SK-N-SH (cell line): ENCODE data around the gene ZNF888. TPM values are rescaled to one million over a fixed set of nuclear protein-coding genes. Genes with fewer than 3 reads are reported as not detected.

Experiments
- CTCF ChIA-PET: fragments of 300-600, 350-600 bp; formaldehyde crosslinking; extraction: SDS; loops from one replicate; lab custom pipeline; 2021; lab: Yijun Ruan, JAX
- POLR2A ChIA-PET: fragments of 350-600 bp; sonication (Branson Sonifier 250); formaldehyde crosslinking; extraction: SDS; loops from one replicate; lab custom pipeline; 2020; ENCODE audit warnings: antibody characterized with exemption, inconsistent platforms; lab: Yijun Ruan, JAX
- DNase-seq: peaks from one replicate; pipeline ENCODE4 v3.0.0; 2012
- H2AFZ ChIP-seq: fragments of 200-600 bp; sonication (generic); 2 replicates; pipeline ENCODE4 v1.8.1; 2016; ENCODE audit warnings: antibody characterized with exemption, mild to moderate bottlenecking, low read depth
- H3F3A ChIP-seq: fragments of 200-600 bp; sonication (generic); replicated peaks from 2 replicates; pipeline ENCODE3; 2016; ENCODE audit warnings: antibody characterized with exemption, mild to moderate bottlenecking; ENCODE audit not compliant: insufficient read depth
- H3K27ac ChIP-seq, 2 experiments: fragments of 200-500 bp in 1 of 2; fragments of 200-600 bp in 1 of 2; sonication (Bioruptor generic) in 1 of 2; sonication (generic), shearing (Covaris generic) in 1 of 2; 2 replicates each; pipeline versions ENCODE4 v1.5.1 to v1.6.1; 2014 to 2016; ENCODE audit warnings: low read depth in 2 of 2, inconsistent platforms in 1 of 2, low read length in 1 of 2, mild to moderate bottlenecking in 1 of 2, mixed read lengths in 1 of 2
- H3K27me3 ChIP-seq: fragments of 200-600 bp; sonication (generic), shearing (Covaris generic); 2 replicates; pipeline ENCODE4 v1.6.1; 2016; ENCODE audit warnings: mixed run types; ENCODE audit not compliant: insufficient read depth
- H3K36me3 ChIP-seq, 2 experiments: fragments of 200-500 bp in 1 of 2; fragments of 200-600 bp in 1 of 2; sonication (Bioruptor generic) in 1 of 2; sonication (generic) in 1 of 2; replicated peaks in 1 of 2; 2 replicates each; pipeline versions ENCODE3 to v1.5.1; 2014 to 2016; ENCODE audit warnings: low read length in 1 of 2, mild to moderate bottlenecking in 1 of 2; ENCODE audit not compliant: insufficient read depth in 2 of 2, control insufficient read depth in 1 of 2
- H3K4me1 ChIP-seq, 2 experiments: fragments of 200-500 bp in 1 of 2; fragments of 200-600 bp in 1 of 2; sonication (Bioruptor generic) in 1 of 2; sonication (generic), shearing (Covaris generic) in 1 of 2; 2 replicates each; pipeline versions ENCODE4 v1.5.1 to v1.6.1; 2014 to 2016; ENCODE audit warnings: low read depth in 1 of 2, low read length in 1 of 2, mixed run types in 1 of 2; ENCODE audit not compliant: insufficient read depth in 2 of 2, control insufficient read depth in 1 of 2
- H3K4me2 ChIP-seq: fragments of 200-600 bp; sonication (generic), shearing (Covaris generic); 2 replicates; pipeline ENCODE4 v1.6.1; 2017; ENCODE audit warnings: mixed run types
- H3K4me3 ChIP-seq, 2 experiments: fragments of 200-500 bp in 1 of 2; fragments of 200-600 bp in 1 of 2; sonication (Bioruptor generic) in 1 of 2; sonication (generic), shearing (Covaris generic) in 1 of 2; 2 replicates each; pipeline versions ENCODE4 v1.5.1 to v1.8.1; 2014 to 2016; ENCODE audit warnings: low read depth in 2 of 2, inconsistent platforms in 1 of 2, low read length in 1 of 2, mild to moderate bottlenecking in 1 of 2, mixed read lengths in 1 of 2, moderate library complexity in 1 of 2
- H3K79me2 ChIP-seq: fragments of 200-600 bp; sonication (generic); 2 replicates; pipeline ENCODE4 v1.8.1; 2017; ENCODE audit warnings: mild to moderate bottlenecking; ENCODE audit not compliant: insufficient read depth
- H3K9ac ChIP-seq: fragments of 200-600 bp; sonication (generic); 2 replicates; pipeline ENCODE4 v1.6.1; 2017; ENCODE audit warnings: mixed run types
- H3K9me2 ChIP-seq: fragments of 200-600 bp; sonication (generic); 2 replicates; pipeline ENCODE4 v1.6.1; 2017; ENCODE audit warnings: mixed run types
- H3K9me3 ChIP-seq: fragments of 200-600 bp; sonication (generic); 2 replicates; pipeline ENCODE4 v1.6.1; 2017; ENCODE audit warnings: mixed run types, mild to moderate bottlenecking, moderate library complexity
- H4K20me1 ChIP-seq: fragments of 200-600 bp; sonication (generic); 2 replicates; pipeline ENCODE4 v1.6.1; 2017; ENCODE audit warnings: mild to moderate bottlenecking, mixed run types; ENCODE audit not compliant: insufficient read depth
- CHD2 ChIP-seq: fragments of 150-350 bp; IDR thresholded peaks from 2 replicates; pipeline ENCODE4 v1.6.1; 2018; ENCODE audit warnings: low read length; ENCODE audit not compliant: partially characterized antibody
- ELF1 ChIP-seq: IDR thresholded peaks from 2 replicates; pipeline ENCODE4 v1.4.0; 2012
- EP300 ChIP-seq, 2 experiments: IDR thresholded peaks; 2 replicates each; pipeline versions ENCODE4 v1.4.0 to v1.6.1; 2012; ENCODE audit warnings: borderline replicate concordance in 1 of 2, low read depth in 1 of 2, low read length in 1 of 2
- EZH2phosphoT487 ChIP-seq: fragments of 200-600 bp; sonication (generic); IDR thresholded peaks from 2 replicates; pipeline ENCODE4 v1.6.1; 2017; ENCODE audit warnings: low read depth, mixed run types, mild to moderate bottlenecking, antibody characterized with exemption, moderate library complexity, borderline replicate concordance
- FOSL2 ChIP-seq: IDR thresholded peaks from 2 replicates; pipeline ENCODE4 v1.4.0; 2012; ENCODE audit warnings: low read depth, mild to moderate bottlenecking, moderate library complexity, borderline replicate concordance
- FOXJ3 ChIP-seq: sonication (generic); formaldehyde crosslinking; IDR thresholded peaks from 2 replicates; pipeline ENCODE4 v1.5.1; 2020; ENCODE audit warnings: mild to moderate bottlenecking, missing genetic modification reagents
- FOXM1 ChIP-seq: IDR thresholded peaks from 2 replicates; pipeline ENCODE4 v1.4.0; 2012; ENCODE audit warnings: low read depth, mild to moderate bottlenecking
- GABPA ChIP-seq: IDR thresholded peaks from 2 replicates; pipeline ENCODE4 v1.4.0; 2012; ENCODE audit warnings: low read depth, mild to moderate bottlenecking
- GATA2 ChIP-seq: sonication (generic); formaldehyde crosslinking; IDR thresholded peaks from 2 replicates; pipeline ENCODE4 v1.5.0; 2020; ENCODE audit warnings: mild to moderate bottlenecking, missing genetic modification reagents
- IRF3 ChIP-seq: fragments of 150-350 bp; IDR thresholded peaks from 2 replicates; pipeline ENCODE4 v1.6.1; 2016; ENCODE audit warnings: mild to moderate bottlenecking, low read depth, low read length
- JUND ChIP-seq: IDR thresholded peaks from 2 replicates; pipeline ENCODE4 v1.4.0; 2012
- MAX ChIP-seq: IDR thresholded peaks from 2 replicates; pipeline ENCODE4 v1.4.0; 2012; ENCODE audit warnings: low read depth
- MEF2A ChIP-seq: IDR thresholded peaks from 2 replicates; pipeline ENCODE4 v1.4.0; 2012; ENCODE audit warnings: low read depth, borderline replicate concordance
- MXI1 ChIP-seq: IDR thresholded peaks from 2 replicates; pipeline ENCODE4 v1.6.1; 2012; ENCODE audit warnings: mild to moderate bottlenecking, low read depth, low read length, improper control_type of control experiment
- NRF1 ChIP-seq: IDR thresholded peaks from 2 replicates; pipeline ENCODE4 v1.6.1; 2012; ENCODE audit warnings: low read depth, mild to moderate bottlenecking, low read length
- PBX3 ChIP-seq: IDR thresholded peaks from 2 replicates; pipeline ENCODE4; 2012
- POLR2AphosphoS5 ChIP-seq: IDR thresholded peaks from 2 replicates; pipeline ENCODE4 v1.6.1; 2012; ENCODE audit warnings: low read depth, low read length
- RAD21 ChIP-seq: IDR thresholded peaks from 2 replicates; pipeline ENCODE4 v1.6.1; 2012; ENCODE audit warnings: mild to moderate bottlenecking, low read length
- RCOR1 ChIP-seq: fragments of 150-350 bp; IDR thresholded peaks from 2 replicates; pipeline ENCODE4 v1.6.1; 2017; ENCODE audit warnings: antibody characterized with exemption, low read length
- SIN3A ChIP-seq: IDR thresholded peaks from 2 replicates; pipeline ENCODE4 v1.6.1; 2012; ENCODE audit warnings: low read depth, mild to moderate bottlenecking, low read length, moderate library complexity, borderline replicate concordance
- TAF1 ChIP-seq: IDR thresholded peaks from 2 replicates; pipeline ENCODE4 v1.6.1; 2012; ENCODE audit warnings: low read depth, mild to moderate bottlenecking, low read length, moderate library complexity, borderline replicate concordance
- TCF12 ChIP-seq: IDR thresholded peaks from 2 replicates; pipeline ENCODE4 v1.4.0; 2012
- TEAD4 ChIP-seq: IDR thresholded peaks from 2 replicates; pipeline ENCODE4 v1.4.0; 2012; ENCODE audit warnings: mild to moderate bottlenecking, borderline replicate concordance; ENCODE audit not compliant: insufficient read depth
- YY1 ChIP-seq: IDR thresholded peaks from 2 replicates; pipeline ENCODE4 v1.4.0; 2012; ENCODE audit warnings: low read depth, mild to moderate bottlenecking
- ZBTB33 ChIP-seq: IDR thresholded peaks from 2 replicates; pipeline ENCODE4 v1.4.0; 2012; ENCODE audit warnings: low read depth, borderline replicate concordance
- WGBS: methylation state at CpG from one replicate; pipeline ENCODE4 v1.1.6; 2017; ENCODE audit warnings: low lambda C conversion rate; 5-methylcytosine and 5-hydroxymethylcytosine counted together
- polyA plus RNA-seq, 3 experiments: library from polyadenylated mRNA; depleted of rRNA; stranded (reverse); fragments of >200 nt; gene quantifications; 2 replicates each; pipeline ENCODE4 v1.2.3, GENCODE V29; 2012
- TF ChIP-seq, protein P1 (sequence below): fragments of 200-600 bp; sonication (generic); IDR thresholded peaks from 2 replicates; pipeline ENCODE4 v1.6.1; 2017; ENCODE audit warnings: antibody characterized with exemption, mild to moderate bottlenecking, moderate library complexity

Gene ZNF888
- polyA plus RNA-seq (2012; rRNA removed), result 0.46 and 0.83 TPM in 2 replicates
- polyA plus RNA-seq (2012; cell fraction: cytosol; rRNA removed), result 0.53 and 0.68 TPM in 2 replicates
- polyA plus RNA-seq (2012; cell fraction: nucleus; rRNA removed), result 0.77 and 1.9 TPM in 2 replicates

DNA sequence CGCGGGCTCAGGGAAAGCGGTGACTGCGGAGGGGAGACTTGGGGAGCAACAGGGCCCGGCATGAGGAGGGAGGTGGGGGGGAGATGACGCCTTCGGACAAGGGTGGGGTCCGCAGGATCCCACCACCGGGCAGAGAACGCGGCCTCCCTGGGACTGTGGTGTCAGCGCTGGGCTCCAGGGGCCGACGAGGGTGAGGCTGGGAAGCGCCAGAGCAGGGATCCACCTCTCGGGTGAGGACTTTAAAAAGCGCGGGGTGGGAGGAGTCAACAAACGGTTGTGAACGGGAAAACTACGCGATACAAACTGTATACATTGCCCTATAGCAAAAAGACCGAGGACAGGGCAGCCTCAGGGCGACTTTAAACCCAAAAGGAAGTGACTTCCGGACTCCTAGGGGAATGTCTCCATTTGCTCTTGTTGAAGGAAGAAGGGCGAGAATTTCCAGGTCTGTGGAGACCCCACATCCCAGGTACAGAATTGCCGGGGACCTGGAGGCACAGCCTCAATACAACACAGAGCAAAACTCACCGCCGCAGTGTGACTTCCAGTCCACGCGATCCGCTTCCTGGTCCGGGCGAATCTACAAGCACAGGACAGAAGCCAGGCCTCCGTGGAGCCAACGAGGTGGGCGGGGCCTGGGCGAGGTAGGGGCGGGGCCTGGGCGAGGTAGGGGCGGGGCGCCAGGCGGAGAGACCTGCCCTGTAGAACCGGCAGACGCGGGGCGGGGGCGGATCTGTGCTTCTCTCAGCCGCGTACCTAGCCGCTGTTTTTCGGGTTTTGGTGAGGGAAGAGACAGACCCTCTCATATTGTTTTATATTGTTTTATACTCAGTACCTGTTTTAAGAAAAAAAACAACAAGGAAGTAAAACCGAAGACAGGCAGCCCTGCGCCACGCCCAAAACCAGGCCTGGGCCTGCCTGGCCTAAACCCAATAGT, at the start of gene ZNF888:
ZNF888 (minus strand) TSS at position 588 of the 937 bp plus-strand sequence. CDS start 5,555 bp downstream, outside the sequence.
- no peaks in the 10 kb centered on the region; the same call in 1 of the 2 replicates for H3K79me2 ChIP-seq
- peak within 1 kb of the TSS; percentile 87 for H3K9ac ChIP-seq
- H3K27ac ChIP-seq, result peak within 1 kb of the TSS; percentile 81 to 85
- H3F3A ChIP-seq, result peaks cover 9% of the 10 kb centered on the region
- peak; percentile 91 for DNase-seq
- H3K4me3 ChIP-seq, result peak within 1 kb of the TSS; percentile 65 to 66
- WGBS, result 7% methylated on average over 46 of the region's 55 CpGs
- H4K20me1 ChIP-seq, result no peaks in the 10 kb centered on the region
- no peaks in the 10 kb centered on the region for H3K9me3 ChIP-seq
- ChIA-PET POLR2A (no interaction called here), CTCF (no interaction called here)
- no peaks in the 10 kb centered on the region; a peak in 1 of 4 replicates for H3K4me1 ChIP-seq
- peak within 1 kb of the TSS; percentile 86 for H3K4me2 ChIP-seq
- peaks cover 0 to 8% of the 10 kb centered on the region in 2 experiments for H3K36me3 ChIP-seq
- no peaks in the 10 kb centered on the region for H3K9me2 ChIP-seq
- H3K27me3 ChIP-seq, result no peaks in the 10 kb centered on the region
- peak within 1 kb of the TSS; percentile 95 for H2AFZ ChIP-seq
- TF ChIP-seq NRF1 (no peak), ELF1 (peak; percentile 70), CHD2 (peak; percentile 96), ZBTB33 (peak; percentile 93), GATA2 (CRISPR knock-in tag) (no peak), MXI1 (peak; percentile 81), EP300 (IDR thresholded peaks at IDR 0.05; ENCODE audit: borderline replicate concordance in 1 of 2, low read depth in 1 of 2, low read length in 1 of 2) (no peak), RCOR1 (no peak), MEF2A (no peak), FOSL2 (no peak), FOXJ3 (CRISPR knock-in tag) (no peak), FOXM1 (0 out of 2 replicates have a peak, but pooled peaks have one; percentile 28), GABPA (no peak), EZH2phosphoT487 (no peak), TAF1 (no peak), RAD21 (no peak), TCF12 (no peak), POLR2AphosphoS5 (peak; percentile 85), SIN3A (peak; percentile 92), IRF3 (no peak), TEAD4 (no peak), JUND (no peak), MAX (peak; percentile 43; the same call in 1 of the 2 replicates), YY1 (no peak), PBX3 (no peak)
- TF ChIP-seq, protein P1, sequence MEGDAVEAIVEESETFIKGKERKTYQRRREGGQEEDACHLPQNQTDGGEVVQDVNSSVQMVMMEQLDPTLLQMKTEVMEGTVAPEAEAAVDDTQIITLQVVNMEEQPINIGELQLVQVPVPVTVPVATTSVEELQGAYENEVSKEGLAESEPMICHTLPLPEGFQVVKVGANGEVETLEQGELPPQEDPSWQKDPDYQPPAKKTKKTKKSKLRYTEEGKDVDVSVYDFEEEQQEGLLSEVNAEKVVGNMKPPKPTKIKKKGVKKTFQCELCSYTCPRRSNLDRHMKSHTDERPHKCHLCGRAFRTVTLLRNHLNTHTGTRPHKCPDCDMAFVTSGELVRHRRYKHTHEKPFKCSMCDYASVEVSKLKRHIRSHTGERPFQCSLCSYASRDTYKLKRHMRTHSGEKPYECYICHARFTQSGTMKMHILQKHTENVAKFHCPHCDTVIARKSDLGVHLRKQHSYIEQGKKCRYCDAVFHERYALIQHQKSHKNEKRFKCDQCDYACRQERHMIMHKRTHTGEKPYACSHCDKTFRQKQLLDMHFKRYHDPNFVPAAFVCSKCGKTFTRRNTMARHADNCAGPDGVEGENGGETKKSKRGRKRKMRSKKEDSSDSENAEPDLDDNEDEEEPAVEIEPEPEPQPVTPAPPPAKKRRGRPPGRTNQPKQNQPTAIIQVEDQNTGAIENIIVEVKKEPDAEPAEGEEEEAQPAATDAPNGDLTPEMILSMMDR, result no peak
